GM18507 (cell line): ENCODE results near the gene SHC2.

Source experiments
- DNase-seq: peaks from one replicate; pipeline ENCODE4 v3.0.0; 2011; ENCODE audit warnings: low read depth; ENCODE audit not compliant: insufficient read length; ENCODE audit errors: extremely low spot score
- FAIRE-seq: peaks from 2 replicates; lab custom pipeline; 2011; peaks lifted over from hg19 to GRCh38; lab: Jason Lieb, UNC

The SHC2 gene

DNA sequence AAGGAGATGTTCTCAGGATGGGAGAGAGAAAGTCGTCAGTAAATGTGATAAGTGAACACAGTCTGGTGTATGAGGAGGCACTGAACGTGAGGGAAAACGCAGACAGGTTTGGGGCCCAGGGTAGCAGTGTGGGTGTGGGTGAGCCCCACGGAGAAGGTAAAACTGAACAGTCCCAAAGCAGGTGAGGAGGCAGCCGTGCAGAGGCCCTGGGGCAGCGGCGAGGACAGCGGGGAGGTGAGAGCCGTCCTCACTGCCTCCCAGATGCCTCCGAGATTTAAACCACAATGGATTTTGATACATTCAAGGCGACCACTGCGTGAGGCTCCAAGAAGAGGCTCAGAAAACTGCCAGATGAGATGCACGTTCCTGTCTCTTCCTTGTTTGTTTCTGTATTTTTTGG lies 14.5 kb upstream of the SHC2 start:
- DNase-seq = no peak
- no peak for FAIRE-seq

DNA sequence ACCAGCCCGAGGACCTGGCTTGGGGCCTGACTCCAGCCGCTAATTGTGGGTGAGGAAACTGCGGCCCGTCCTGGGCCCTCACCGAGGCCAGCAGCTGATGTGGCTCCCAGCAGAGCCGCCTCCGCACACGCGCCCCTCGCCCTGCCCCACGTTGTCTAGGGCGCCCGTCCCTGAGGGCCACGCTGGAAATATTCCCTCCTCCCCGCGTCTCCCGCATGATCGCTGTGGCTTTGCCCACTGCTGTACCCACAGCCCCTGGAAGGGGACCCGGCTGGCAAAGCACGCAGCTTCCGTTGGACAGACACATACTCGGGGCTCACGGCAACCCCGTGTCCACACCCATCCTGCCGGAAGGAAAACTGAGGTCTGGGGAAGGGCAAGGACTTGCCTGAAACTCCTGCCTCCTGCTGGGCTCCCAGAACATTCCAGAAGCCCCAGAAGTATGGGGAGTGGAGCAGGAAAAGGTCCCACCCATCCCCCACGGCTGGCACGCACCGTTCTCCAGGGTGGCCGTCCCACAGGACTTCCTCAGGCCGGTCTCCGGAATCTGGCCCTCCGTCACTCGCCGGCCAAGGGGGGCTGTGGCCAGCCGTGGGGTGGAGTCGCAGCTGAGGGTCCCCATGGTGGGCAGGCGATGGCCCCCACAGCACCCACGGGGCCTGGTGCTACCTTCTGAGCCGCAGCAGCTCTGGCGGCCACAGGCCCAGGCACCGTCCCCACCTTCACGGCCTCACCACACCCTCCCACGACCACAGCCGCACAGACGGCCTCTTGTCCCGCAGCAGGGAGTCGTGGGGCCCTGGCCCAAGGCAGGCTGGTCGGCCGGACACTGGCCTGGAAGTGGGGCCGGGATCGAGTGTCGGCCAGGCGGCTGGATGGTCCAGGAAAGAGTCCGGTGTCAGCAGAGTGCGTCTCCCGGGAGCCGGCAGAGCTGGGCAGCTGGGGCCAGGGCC lies 13.6 kb upstream of the SHC2 start:
- no peak for DNase-seq
- no peak for FAIRE-seq

DNA sequence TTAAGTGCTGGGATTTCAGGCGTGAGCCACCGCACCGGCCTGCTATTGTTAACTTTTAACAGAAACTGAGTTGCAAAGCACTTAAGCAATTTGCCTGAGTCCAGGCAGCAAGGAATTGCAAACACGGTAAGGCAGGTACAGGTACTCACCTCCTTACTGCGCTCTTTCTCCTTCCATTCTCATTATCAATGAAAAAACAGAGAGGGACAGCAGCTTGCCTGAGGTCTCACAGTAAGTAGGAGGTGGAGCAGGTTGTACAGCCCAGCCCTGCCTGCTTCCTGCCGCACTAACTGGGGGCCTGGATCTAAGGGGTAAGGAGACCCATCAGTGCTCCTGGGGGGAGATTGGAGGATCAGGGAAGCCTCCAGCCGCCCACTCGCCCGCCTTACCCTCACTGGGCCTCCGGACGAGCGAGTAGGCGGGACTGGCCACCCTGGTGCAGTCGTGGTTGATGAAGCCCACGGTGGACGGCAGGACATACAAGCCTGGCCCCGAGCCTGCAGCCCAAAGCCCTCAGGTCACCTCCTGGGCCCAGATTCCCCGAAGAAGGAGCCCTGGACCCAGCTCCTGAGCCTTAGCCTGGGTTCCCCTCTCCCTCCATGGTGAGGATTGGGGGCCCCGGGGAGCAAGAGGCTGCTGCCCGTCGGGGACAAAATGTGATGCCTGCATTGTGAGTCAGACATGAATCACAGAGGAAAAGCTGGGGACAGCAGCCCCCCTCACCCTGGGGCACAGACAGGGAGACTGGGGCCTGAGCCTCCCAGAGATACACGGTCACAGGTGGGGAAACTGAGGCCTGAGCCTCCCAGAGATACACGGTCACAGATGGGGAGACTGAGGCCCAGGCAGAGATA lies 11.4 kb upstream of the SHC2 start:
- FAIRE-seq = no peak
- no peak for DNase-seq

DNA sequence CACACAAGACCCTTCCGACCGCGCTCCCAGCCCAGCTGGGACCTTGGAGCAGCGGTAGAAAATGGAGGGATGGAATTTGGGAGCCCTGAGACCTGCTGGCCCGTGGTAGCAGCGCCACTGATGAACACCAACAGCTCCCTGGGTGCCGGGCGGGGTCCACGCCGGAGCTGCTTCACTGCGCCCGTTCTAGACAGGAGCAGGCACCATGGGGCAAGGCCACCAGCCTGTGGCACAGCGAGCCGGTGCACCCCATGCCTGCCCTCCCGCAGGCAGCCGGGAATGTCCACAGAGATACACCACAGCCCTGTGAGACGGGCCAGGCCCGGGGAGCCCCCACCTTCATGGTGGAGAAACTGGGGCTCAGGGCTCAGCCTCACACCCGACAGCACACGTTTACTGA lies 9.9 kb upstream of the SHC2 start:
- DNase-seq = no peak
- FAIRE-seq = no peak

DNA sequence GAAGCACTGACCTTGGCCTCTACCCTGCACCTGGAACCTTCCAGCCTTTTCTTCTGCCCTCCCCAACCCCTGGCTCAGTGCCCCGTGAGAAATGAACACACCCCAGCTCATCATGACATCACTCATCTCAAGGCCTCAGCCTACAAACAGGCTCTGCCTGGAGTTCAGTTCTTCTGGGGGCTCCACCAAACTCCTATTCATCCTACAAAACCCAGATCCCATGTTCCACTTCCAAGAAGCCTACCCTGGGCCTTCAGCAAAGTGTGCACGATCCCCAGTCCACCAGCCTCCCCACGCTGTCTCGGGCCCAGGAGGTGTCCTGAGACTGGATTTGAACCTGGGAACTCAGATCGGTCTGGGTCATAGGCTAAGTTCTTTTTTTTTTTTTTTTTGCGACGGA lies 9.0 kb upstream of the SHC2 start:
- no peak for FAIRE-seq
- no peak for DNase-seq

DNA sequence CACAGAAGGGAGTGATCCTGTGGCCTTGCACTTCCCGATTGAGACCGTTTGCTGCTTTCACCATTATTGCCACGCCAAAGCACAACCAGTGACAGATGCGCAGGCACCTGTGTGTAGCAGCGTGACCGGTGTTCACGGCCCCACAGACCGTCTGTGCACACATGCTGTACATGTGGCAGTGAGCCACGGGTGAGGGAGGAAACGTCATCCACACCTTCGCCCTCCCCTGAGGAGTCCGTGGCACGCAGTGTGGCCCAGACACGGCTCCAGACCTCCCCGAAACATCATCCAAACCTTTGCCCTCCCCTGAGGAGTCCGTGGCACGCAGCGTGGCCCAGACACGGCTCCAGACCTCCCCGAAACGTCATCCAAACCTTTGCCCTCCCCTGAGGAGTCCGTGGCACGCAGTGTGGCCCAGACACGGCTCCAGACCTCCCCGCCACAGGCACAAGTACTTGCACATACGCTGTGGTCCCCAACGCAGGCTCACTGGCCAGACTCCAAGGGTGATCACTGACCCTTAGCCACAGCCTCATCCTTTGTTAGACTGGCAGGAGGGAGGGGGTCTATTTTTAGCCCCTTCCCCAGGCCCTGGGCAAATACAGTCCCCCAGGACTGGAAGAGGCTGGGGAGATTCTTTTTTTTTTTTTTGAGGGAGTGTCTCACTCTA lies 7.9 kb upstream of the SHC2 start:
- FAIRE-seq = no peak
- DNase-seq = no peak

DNA sequence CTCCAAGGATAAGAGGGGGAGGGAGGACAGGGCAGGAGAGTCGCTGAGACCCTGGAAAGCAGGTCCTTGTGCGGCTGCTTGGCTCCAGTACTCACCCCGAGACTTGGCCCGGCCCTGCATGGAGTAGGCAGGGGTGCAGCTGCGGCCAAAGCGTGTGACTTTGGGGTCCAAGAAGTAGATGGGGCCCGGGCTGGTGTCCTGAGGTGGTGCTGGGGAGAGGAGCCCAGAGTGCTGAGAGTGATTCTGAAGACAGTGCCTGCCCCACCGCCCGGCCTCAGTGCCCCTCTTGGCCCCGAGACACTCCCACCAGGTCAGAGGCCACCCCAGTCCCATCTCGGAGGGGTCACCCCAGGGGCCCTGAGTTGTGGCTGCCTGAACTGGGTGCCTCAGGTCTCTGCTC lies 6.7 kb upstream of the SHC2 start:
- FAIRE-seq (no peak), DNase-seq (no peak)

DNA sequence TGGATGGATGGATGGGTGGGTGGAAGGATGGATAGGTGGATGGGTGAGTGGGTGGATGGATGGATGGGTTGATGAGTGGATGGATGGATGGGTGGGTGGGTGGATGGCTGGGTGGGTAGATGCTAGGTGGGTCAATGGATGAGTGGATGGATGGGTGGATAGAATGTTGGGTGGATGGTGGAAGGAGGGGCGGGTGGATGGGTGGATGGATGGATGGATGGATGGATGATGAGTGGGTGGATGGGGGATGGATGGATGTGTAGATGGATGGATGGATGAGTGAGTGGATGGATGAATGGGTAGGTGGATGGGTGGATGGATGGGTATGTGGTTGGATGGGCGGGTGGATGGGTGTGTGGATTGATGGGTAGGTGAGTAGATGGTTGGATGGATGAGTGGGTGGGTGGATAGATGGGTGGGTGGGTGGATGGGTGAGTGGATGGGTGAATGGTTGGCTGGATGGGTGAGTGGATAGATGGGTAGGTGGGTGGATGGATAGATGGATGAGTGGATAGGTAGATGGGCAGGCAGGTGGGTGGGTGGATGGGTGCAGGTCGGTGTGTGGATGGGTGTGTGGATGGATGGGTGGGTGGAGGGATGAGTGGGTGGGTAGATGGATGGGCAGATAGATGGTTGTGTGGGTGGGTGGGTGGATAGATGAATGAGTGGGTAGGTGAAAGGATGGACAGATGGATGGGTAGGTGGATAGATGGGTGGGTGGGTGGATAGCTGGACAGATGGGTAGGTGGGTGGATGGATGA lies 4.4 kb upstream of the SHC2 start:
- DNase-seq = no peak
- no peak for FAIRE-seq

DNA sequence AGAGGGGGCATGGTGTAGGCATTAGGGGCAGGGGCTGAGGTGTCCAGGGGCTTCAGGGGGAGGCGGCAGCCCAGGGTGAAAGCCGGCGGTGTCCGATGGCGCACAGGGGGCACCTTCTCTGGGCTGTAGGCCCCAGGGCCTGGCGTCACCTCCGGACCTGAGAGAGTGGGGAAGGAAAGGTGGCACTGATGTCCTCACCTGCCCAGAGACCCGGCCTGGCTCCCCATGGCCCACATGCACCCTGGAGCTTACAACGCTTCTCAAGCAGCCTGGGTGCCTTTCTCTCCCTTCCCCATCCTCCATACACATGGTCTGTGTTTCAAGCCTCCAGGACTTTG lies 3.3 kb upstream of the SHC2 start:
- no peak for DNase-seq
- no peak for FAIRE-seq

DNA sequence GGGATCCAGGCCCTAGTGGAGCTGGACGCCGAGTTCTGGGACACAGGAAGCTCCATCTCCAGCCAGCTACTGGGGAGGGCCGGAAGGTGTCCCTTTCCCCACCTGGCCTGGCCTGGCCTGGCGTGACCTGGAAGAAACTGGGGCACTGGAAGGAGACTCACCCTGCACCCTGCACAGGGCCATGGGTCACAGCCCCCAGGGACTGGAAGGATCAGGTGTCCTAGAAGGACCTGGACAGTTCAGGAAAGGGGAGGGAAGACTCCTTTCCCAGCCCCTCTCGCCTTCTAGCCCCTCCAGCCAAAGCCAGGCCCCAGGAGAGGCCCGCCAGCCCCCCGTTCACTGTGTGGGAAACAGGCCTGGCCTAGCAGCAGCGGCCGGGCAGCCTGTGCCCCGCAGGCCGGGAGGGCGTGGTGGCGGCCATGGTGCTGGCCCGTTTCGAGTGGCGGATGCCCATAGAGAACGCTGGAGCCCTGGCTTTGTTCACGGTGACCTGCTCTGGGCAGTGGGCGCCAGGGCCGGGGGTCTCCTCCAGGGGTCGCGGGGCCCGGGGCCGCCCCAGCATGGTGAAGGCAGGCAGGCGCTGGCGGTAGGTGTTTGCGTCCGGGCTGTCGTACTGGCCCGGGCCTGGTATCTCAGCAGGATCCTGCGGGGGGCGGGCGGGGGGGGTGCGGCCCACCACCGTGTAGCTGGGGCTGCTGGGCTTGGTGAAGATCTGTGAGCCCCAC lies 2.8 kb upstream of the SHC2 start:
- DNase-seq = no peak
- no peak for FAIRE-seq

DNA sequence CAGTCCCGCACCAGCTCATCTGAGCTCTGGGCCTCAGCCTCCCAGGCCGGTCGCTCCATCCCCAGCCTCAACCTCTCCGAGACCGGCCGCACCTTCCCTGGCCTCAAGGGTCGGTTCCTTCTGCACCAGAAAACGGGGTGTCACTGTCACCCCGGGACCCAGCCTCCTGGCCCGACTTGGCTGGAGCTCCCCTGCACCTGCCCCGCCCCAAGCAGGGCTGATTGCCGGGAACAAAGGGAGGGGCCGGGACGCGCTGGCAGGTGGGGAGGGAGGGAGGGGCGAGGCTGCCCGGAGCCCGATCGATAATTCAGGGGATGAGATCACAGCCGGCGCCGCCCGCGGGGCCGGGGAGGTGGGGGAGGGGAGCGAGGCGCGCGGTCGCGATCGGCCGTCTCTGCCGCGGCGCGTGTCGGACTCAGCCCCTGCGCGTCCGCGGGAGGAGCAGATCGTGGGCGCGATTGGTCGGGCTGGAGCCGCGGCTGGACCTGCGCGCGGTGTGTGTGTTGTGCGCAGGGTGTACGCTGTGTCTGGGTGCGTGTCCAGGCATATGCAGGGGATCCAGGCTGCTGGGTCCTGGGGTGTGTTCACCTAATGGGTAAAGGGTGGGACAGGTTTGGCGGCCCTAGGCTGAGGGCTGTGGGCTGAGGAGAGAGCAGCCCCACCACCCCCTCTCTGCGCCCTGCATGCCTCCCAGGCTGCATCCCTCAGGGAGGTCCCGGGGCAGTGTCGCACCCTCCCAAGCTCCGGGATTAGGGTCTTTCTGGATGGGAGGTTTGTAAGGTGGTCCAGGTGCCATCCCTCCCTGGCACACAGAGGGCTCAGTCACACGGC lies 1.1 kb upstream of the SHC2 start:
- no peak for DNase-seq
- no peak for FAIRE-seq

DNA sequence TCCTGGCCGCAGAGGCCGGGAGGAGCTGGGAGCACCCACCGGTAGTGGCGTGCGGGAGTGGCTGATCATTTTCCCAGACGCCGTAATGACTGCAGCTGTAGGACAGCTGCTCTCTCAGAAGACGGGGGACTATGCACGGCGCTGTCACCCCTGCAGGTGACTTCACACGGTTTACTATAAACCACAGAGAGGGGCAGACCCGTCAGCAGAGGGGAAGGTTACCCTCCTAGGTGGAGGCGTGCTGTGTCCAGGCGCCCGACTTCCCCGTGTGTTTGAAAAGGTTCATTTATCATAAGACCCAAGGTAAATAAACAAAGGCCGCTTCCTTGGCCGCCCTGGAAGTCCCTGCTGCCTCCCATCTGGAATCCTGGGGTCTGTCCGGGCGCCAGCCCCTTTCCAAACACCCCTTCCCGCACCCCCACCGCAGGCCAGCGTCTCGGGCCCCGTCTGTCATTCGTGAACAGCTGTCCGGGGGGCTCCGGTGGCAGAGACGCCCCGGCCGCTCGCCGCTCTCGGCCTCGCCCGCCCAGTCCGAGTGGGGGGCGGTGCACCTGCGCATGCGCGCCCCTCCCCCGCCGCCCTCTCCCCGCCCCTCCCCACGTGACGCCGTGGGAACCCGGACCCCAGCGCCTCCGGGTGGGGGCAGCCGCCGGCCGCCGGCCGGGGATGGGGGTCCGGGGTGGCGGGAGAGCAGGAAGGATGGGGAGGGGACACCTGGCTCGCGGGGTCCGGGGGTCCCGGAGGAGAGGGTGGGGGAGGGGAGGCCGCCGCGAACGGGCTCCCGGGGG lies 915 bp downstream of the SHC2 start:
- DNase-seq (no peak), FAIRE-seq (no peak)

DNA sequence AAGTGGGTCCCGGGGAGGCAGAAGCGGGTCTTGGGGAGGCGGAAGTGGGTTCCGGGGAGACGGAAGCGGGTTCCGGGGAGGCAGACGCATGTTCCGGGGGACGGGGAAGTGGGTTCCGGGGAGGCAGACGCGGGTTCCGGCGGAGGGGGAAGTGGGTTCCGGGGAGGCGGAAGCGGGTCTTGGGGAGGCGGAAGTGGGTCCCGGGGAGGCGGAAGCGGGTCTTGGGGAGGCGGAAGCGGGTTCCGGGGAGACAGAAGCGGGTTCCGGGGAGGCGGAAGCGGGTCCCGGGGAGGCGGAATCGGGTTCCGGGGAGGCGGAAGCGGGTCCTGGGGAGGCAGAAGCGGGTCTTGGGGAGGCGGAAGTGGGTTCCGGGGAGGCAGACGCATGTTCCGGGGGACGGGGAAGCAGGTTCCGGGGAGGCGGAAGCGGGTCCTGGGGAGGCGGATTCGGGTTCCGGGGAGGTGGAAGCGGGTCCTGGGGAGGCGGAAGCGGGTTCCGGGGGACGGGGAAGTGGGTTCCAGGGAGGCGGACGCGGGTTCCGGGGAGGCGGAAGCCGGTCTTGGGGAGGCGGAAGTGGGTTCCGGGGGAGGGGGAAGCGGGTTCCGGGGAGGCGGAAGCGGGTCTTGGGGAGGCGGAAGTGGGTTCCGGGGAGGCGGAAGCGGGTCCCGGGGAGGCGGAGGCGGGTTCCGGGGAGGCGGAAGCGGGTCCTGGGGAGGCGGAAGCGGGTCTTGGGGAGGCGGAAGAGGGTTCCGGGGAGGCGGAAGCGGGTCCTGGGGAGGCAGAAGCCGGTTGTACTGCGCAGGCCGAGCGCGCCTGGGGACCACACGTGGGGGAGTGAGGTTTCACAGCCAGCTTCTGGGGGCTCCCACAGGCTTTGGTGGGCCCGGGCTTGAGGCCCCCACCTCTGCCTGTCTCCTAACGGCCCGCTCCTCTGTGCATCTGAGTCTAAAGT lies 2.5 kb downstream of the SHC2 start:
- no peak for FAIRE-seq
- no peak for DNase-seq

DNA sequence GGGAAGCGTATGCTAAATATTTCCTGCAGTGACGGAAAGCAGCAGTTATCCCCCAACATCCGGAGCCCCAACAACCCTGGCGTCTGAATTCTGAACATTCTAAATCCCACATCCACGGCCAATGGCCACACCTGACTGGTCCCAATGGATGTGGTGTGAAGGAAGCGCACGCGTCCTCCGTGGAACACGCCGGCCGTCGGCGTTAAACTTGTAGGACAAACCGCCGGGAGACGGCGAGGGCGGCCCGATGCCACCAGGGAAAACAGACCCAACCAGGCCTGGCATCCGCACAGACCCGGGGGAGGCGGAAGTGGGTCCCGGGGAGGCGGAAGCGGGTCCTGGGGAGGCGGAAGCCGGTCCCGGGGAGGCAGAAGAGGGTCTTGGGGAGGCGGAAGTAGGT lies 3.2 kb downstream of the SHC2 start:
- FAIRE-seq = no peak
- DNase-seq = no peak

DNA sequence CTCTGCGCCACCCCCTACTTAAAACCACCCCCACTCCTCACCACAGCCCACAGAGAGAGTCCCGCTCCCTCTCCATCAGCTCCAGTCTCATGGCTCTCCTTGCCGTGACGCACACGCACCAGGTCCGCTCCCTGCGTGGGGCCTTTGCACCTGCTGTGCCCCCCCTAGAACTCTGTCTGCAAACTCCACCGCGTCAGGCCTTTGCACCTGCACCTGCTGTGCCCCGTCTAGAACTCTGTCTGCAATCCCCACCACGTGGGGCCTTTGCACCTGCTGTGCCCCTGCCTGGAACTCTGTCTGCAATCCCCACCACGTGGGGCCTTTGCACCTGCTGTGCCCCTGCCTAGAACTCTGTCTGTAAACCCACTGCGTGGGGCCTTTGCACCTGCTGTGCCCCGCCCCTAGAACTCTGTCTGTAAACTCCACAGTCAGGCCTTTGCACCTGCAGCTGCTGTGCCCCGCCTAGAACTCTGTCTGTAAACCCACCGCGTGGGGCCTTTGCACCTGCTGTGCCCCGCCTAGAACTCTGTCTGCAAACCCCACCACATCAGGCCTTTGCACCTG lies 4.2 kb downstream of the SHC2 start:
- no peak for DNase-seq
- FAIRE-seq = no peak
